IMR-90 (cell line): ENCODE results near the gene CRYZL1. TPM values are rescaled to one million over a fixed set of nuclear protein-coding genes. Genes with fewer than 3 reads are reported as not detected.

Source experiments
- ATAC-seq: fragments of 200-7000 bp; cut with Tn5 transposase; 2 replicates; pipeline ENCODE4 v1.9.1; 2020; ENCODE audit warnings: low read depth, mild to moderate bottlenecking, moderate library complexity
- BruUV-seq: library from RNA; stranded (reverse); fragments of 400-500 nt; replicated peaks from 2 replicates; lab custom pipeline; 2021; lab: Mats Ljungman, UMichigan
- CTCF ChIA-PET: fragments of 300-600 bp; formaldehyde crosslinking; extraction: SDS; loops from one replicate; lab custom pipeline; 2021; ENCODE audit warnings: antibody characterized with exemption; lab: Yijun Ruan, JAX
- POLR2A ChIA-PET: fragments of 300-600 bp; sonication (Branson Sonifier 250); formaldehyde crosslinking; loops from one replicate; lab custom pipeline; 2022; ENCODE audit warnings: antibody characterized with exemption; ENCODE audit not compliant: unreplicated experiment; lab: Charles Lee
- DNase-seq: peaks from one replicate; pipeline ENCODE4 v3.0.0; 2013
- H2AFZ ChIP-seq: replicated peaks from 2 replicates; pipeline ENCODE3; 2013; ENCODE audit warnings: low read length, mild to moderate bottlenecking; ENCODE audit not compliant: poor library complexity
- H2AK5ac ChIP-seq: 2 replicates; pipeline ENCODE4 v1.6.1; 2013; ENCODE audit warnings: low read depth, low read length, inconsistent platforms
- H2AK9ac ChIP-seq: replicated peaks from 2 replicates; pipeline ENCODE3; 2013; ENCODE audit warnings: mild to moderate bottlenecking, low read depth, low read length, moderate library complexity; ENCODE audit not compliant: poor library complexity
- H2BK120ac ChIP-seq: 2 replicates; pipeline ENCODE4 v1.6.1; 2013; ENCODE audit warnings: low read depth, low read length, inconsistent platforms
- H2BK15ac ChIP-seq: 3 replicates; pipeline ENCODE4 v1.6.1; 2013; ENCODE audit warnings: low read depth, low read length, inconsistent platforms
- H2BK20ac ChIP-seq: 2 replicates; pipeline ENCODE4 v1.6.1; 2013; ENCODE audit warnings: low read depth, mild to moderate bottlenecking, inconsistent platforms, low read length, moderate library complexity
- H2BK5ac ChIP-seq: 2 replicates; pipeline ENCODE4 v1.6.1; 2013; ENCODE audit warnings: mild to moderate bottlenecking, low read depth, low read length, inconsistent platforms; ENCODE audit not compliant: poor library complexity, severe bottlenecking
- H3K14ac ChIP-seq: replicated peaks from 2 replicates; pipeline ENCODE4 v1.6.1; 2013; ENCODE audit warnings: low read depth, low read length, inconsistent platforms
- H3K18ac ChIP-seq: 2 replicates; pipeline ENCODE4 v1.6.1; 2013; ENCODE audit warnings: low read depth, low read length, control low read depth
- H3K23ac ChIP-seq: 2 replicates; pipeline ENCODE4 v1.6.1; 2013; ENCODE audit warnings: low read depth, low read length, inconsistent platforms
- H3K27ac ChIP-seq: 2 replicates; pipeline ENCODE4 v1.5.1; 2013; ENCODE audit warnings: mild to moderate bottlenecking, control low read depth, low read length; ENCODE audit not compliant: insufficient read depth
- H3K27me3 ChIP-seq: 2 replicates; pipeline ENCODE4 v1.6.1; 2013; ENCODE audit warnings: low read length; ENCODE audit not compliant: control insufficient read depth, insufficient read depth
- H3K36me3 ChIP-seq: 2 replicates; pipeline ENCODE4 v1.6.1; 2013; ENCODE audit warnings: low read length, mixed read lengths; ENCODE audit not compliant: control insufficient read depth, insufficient read depth
- H3K4ac ChIP-seq: 2 replicates; pipeline ENCODE4 v1.6.1; 2013; ENCODE audit warnings: low read depth, low read length, inconsistent platforms
- H3K4me1 ChIP-seq: 2 replicates; pipeline ENCODE4 v1.6.1; 2013; ENCODE audit warnings: low read length, mixed read lengths; ENCODE audit not compliant: control insufficient read depth, insufficient read depth
- H3K4me2 ChIP-seq: 2 replicates; pipeline ENCODE4 v1.6.1; 2013; ENCODE audit warnings: low read depth, mild to moderate bottlenecking, control low read depth, low read length, moderate library complexity
- H3K4me3 ChIP-seq: 2 replicates; pipeline ENCODE4 v1.5.1; 2013; ENCODE audit warnings: low read depth, mild to moderate bottlenecking, control low read depth, low read length, moderate library complexity; ENCODE audit not compliant: insufficient read depth
- H3K56ac ChIP-seq: 2 replicates; pipeline ENCODE4 v1.6.1; 2013; ENCODE audit warnings: low read length, inconsistent platforms; ENCODE audit not compliant: insufficient read depth; ENCODE audit errors: extremely low read depth
- H3K79me1 ChIP-seq, 2 experiments: 2 replicates each; pipeline ENCODE4 v1.6.1; 2013; ENCODE audit warnings: low read length in 2 of 2, inconsistent platforms in 1 of 2, low read depth in 1 of 2
- H3K9ac ChIP-seq: 2 replicates; pipeline ENCODE4 v1.6.1; 2013; ENCODE audit warnings: low read depth, low read length, control low read depth
- H3K9me1 ChIP-seq: 2 replicates; pipeline ENCODE4 v1.6.1; 2013; ENCODE audit warnings: low read length, inconsistent platforms; ENCODE audit not compliant: insufficient read depth
- H3K9me3 ChIP-seq: 2 replicates; pipeline ENCODE4 v1.6.1; 2013; ENCODE audit warnings: low read length; ENCODE audit not compliant: control insufficient read depth, insufficient read depth
- H4K20me1 ChIP-seq: 2 replicates; pipeline ENCODE4 v1.6.1; 2013; ENCODE audit warnings: low read length, inconsistent platforms; ENCODE audit not compliant: insufficient read depth
- H4K5ac ChIP-seq: 2 replicates; pipeline ENCODE4 v1.6.1; 2013; ENCODE audit warnings: mild to moderate bottlenecking, low read depth, low read length, control low read depth
- H4K8ac ChIP-seq, 2 experiments: 2 replicates each; pipeline ENCODE4 v1.6.1; 2013; ENCODE audit warnings: low read depth in 2 of 2, low read length in 2 of 2, control low read depth in 1 of 2, inconsistent platforms in 1 of 2
- H4K91ac ChIP-seq: 2 replicates; pipeline ENCODE4 v1.6.1; 2013; ENCODE audit warnings: low read depth, low read length, inconsistent platforms; ENCODE audit not compliant: insufficient read depth
- CHD1 ChIP-seq: IDR thresholded peaks from 2 replicates; pipeline ENCODE4 v1.6.1; 2012; ENCODE audit warnings: low read depth, low read length, improper control_type of control experiment
- CTCF ChIP-seq: conservative IDR thresholded peaks from 2 replicates; pipeline ENCODE4 v1.5.1; 2012; ENCODE audit warnings: mild to moderate bottlenecking, low read depth, low read length, improper control_type of control experiment
- ELK1 ChIP-seq: fragments of 150-350 bp; IDR thresholded peaks from 2 replicates; pipeline ENCODE4 v1.6.1; 2016; ENCODE audit warnings: low read depth, mild to moderate bottlenecking, low read length, moderate library complexity, borderline replicate concordance
- MAZ ChIP-seq: IDR thresholded peaks from 2 replicates; pipeline ENCODE4 v1.6.1; 2012; ENCODE audit warnings: low read depth, mild to moderate bottlenecking, low read length, improper control_type of control experiment, moderate library complexity, borderline replicate concordance
- WGBS, 2 experiments: methylation state at CpG; one replicate each; pipeline versions ENCODE4 v1.1.5 to v1.1.7; 2013; ENCODE audit warnings: missing lambda C conversion rate in 2 of 2; ENCODE audit not compliant: insufficient read length in 1 of 2; ENCODE audit errors: extremely low coverage in 2 of 2; 5-methylcytosine and 5-hydroxymethylcytosine counted together
- dilution Hi-C: fragments of 300-500 bp; cut with HindIII; formaldehyde crosslinking; loops from one replicate; pipeline ENCODE4 v1.14.3; 2018; ENCODE audit warnings: low sequenced_read_pairs; ENCODE audit not compliant: unreplicated experiment
- in situ Hi-C: fragments of 300-500 bp; cut with MboI; formaldehyde crosslinking; loops from 3 replicates; pipeline ENCODE4 v1.14.3; 2019; ENCODE audit warnings: low sequenced_read_pairs, inconsistent platforms, mixed read lengths
- intact Hi-C: fragments of 100-400 bp; cut with micrococcal nuclease; formaldehyde crosslinking; loops from 2 replicates; pipeline ENCODE4 v1.10.0; 2022
- polyA plus RNA-seq, 3 experiments: library from polyadenylated mRNA; depleted of rRNA; stranded (reverse); fragments of >200 nt; gene quantifications; 2 replicates each; pipeline ENCODE4 v1.2.3, GENCODE V29; 2012; ENCODE audit warnings: low replicate concordance in 1 of 3
- total RNA-seq: library from RNA; depleted of rRNA; stranded (reverse); fragments of >200 nt; gene quantifications from 2 replicates; pipeline ENCODE4 v1.2.3, GENCODE V29; 2012

CRYZL1 gene
- total and polyA plus RNA-seq, 2 of the 4 experiments (the other 2 are of a cell fraction) = 19.9 to 28.5 TPM

- H4K20me1 ChIP-seq = peaks cover 54% of the 10 kb centered on the region
- ATAC-seq (no peak), DNase-seq (peak; percentile 24)
- dilution Hi-C loops = no loop called here
- H4K8ac ChIP-seq = no peak overlapping the region
- no peak overlapping the region for H3K18ac ChIP-seq
- no peak overlapping the region for H2BK20ac ChIP-seq
- H4K5ac ChIP-seq = no peak overlapping the region
- no peaks in the 10 kb centered on the region for H3K27me3 ChIP-seq
- ChIA-PET POLR2A (no interaction called here), CTCF (no interaction called here)
- H3K14ac ChIP-seq = no peak overlapping the region
- H3K23ac ChIP-seq = no peak overlapping the region
- no TSS peak for BruUV-seq
- H2AFZ ChIP-seq = no peak overlapping the region
- no peak overlapping the region for H2AK9ac ChIP-seq
- no peak overlapping the region for H3K4me3 ChIP-seq
- H2BK120ac ChIP-seq = no peak overlapping the region
- intact Hi-C loops = no loop called here
- no peak overlapping the region for H2BK5ac ChIP-seq
- no peak overlapping the region for H3K4ac ChIP-seq
- no peak overlapping the region for H2BK15ac ChIP-seq
- H3K4me1 ChIP-seq = peaks cover 13% of the 10 kb centered on the region
- H3K36me3 ChIP-seq = no peaks in the 10 kb centered on the region
- H3K27ac ChIP-seq = no peak overlapping the region
- no peak overlapping the region for H3K56ac ChIP-seq
- no peak overlapping the region for H2AK5ac ChIP-seq
- no peak overlapping the region for H4K91ac ChIP-seq
- no peak overlapping the region for H3K4me2 ChIP-seq
- no peaks in the 10 kb centered on the region for H3K9me3 ChIP-seq
- peaks cover 22% of the 10 kb centered on the region for H3K9me1 ChIP-seq
- WGBS, 2 experiments = no CpG with 5 or more reads among the region's 3 CpGs
- no peak for TF ChIP-seq CTCF
- TF ChIP-seq MAZ = no peak
- TF ChIP-seq ELK1 = no peak
- no peak for TF ChIP-seq CHD1
- no peak overlapping the region for H3K9ac ChIP-seq
- H3K79me1 ChIP-seq = peaks cover 36 to 73% of the 10 kb centered on the region in 2 experiments
- in situ Hi-C loops = no loop called here
Observed at GRCh38 chr21:33687634-33688033, 46.1 kb upstream of the CRYZL1 start.
